ENCODE results near the gene MSI2. TPM values are rescaled to one million over a fixed set of nuclear protein-coding genes. Genes with fewer than 3 reads are reported as not detected.
A peak's percentile ranks its signal among the peaks of the same experiment; 100 is the strongest.

The MSI2 gene
- total RNA-seq, 2 experiments from 2014 or later = 107 to 111 TPM

DNA sequence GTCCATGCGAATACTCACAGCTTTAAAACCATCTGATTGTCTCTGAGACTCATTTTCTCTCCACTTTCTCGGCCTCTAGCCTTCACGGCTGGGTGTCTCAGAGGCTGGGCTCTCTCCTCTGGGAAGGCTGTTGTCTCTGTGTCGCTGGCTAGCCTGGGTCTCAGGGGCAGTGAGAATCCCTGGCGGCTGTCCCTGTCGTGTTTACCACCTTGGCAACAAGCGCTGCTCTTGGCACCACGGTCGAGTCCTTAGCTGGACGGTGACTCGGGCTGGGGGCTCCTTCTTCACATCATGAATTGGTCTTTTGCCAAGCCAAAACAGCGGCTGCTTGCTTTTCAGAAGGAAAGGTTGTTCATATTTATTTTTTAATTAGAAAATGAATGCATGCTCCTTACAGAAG is 81.1 kb downstream of the MSI2 start:
- Mint-ChIP-seq H3K4me1 (peaks cover 30% of the 10 kb centered on the region), H3K27me3 (no peaks in the 10 kb centered on the region), H3K9me3 (no peaks in the 10 kb centered on the region), H3K36me3 (ENCODE audit: low read depth) (peaks cover 17% of the 10 kb centered on the region), H3K4me3 (no peak overlapping the region), H3K27ac (no peak overlapping the region)
- ChIA-PET POLR2A (no interaction called here), CTCF (no interaction called here)
- no peak for DNase-seq

GRCh38 chr17:57338257-57338914 is 82.1 kb downstream of the MSI2 start:
- ChIA-PET POLR2A (no interaction called here), CTCF (interaction anchor here (1.4 kb wide), 1 partner anchor 95 kb away, joined by 4 read pairs; no protein-coding TSS in a partner anchor)
- no peaks in the 10 kb centered on the region for H3K27me3 Mint-ChIP-seq
- DNase-seq = no peak
- peaks cover 30% of the 10 kb centered on the region for H3K4me1 Mint-ChIP-seq
- H3K27ac Mint-ChIP-seq = no peak overlapping the region
- peaks cover 17% of the 10 kb centered on the region for H3K36me3 Mint-ChIP-seq (ENCODE audit: low read depth)
- no peak overlapping the region for H3K4me3 Mint-ChIP-seq
- no peaks in the 10 kb centered on the region for H3K9me3 Mint-ChIP-seq

- H3K27ac Mint-ChIP-seq = no peak overlapping the region
- H3K27me3 Mint-ChIP-seq = no peaks in the 10 kb centered on the region
- POLR2A ChIA-PET = no interaction called here
- H3K4me3 Mint-ChIP-seq = no peak overlapping the region
- no peak for DNase-seq
- no peaks in the 10 kb centered on the region for H3K9me3 Mint-ChIP-seq
- peaks cover 17% of the 10 kb centered on the region for H3K36me3 Mint-ChIP-seq (ENCODE audit: low read depth)
- peaks cover 30% of the 10 kb centered on the region for H3K4me1 Mint-ChIP-seq
- CTCF ChIA-PET = no interaction called here
Measured at GRCh38 chr17:57340160-57340981, 84.0 kb downstream of the MSI2 start.

DNA sequence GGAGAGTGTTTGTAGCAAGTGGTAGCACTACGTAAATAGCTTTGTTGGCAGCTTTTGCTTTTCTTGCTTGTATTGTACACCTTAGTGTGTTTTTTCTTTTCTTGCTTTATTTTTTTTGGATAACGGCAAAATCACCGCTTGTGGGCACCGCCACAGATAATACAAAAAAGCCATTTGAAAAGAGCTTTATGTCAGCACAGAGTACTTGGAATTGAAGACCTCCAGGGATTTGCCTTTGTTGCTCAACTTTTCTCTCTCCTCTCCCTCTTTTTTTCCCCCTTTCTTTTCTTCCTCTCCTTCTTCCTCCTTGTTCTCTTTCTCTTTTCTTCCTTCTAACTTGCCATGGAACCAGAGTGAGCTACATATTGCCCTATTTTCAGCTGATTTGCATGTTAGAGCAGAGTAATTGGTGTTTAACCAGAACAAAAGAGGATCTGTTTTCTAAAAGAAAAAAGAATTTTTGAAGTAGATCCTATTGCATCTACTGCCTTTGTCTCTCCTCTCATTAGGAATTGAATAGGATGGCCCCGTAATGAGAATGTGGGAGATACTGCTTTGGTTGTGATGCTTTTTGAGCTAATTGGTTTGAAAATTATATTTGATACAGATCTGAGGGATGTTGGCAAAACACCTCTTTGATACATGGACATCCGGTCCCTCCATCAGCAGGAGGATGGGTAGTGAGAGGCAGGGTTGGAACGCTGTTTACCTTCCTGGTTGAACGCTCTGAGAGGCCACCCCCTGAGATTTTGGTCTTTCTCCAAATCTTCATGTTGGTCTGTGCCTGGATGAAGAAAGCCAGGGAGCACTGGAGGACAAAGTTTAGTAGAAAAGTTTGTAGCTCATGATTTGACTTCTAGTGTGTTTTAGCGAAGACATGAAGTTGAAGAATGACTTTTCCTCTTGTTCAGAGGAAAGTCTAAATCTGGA is 85.6 kb downstream of the MSI2 start:
- Mint-ChIP-seq H3K27ac (no peak overlapping the region), H3K9me3 (no peaks in the 10 kb centered on the region), H3K4me3 (no peak overlapping the region), H3K36me3 (ENCODE audit: low read depth) (peaks cover 19% of the 10 kb centered on the region), H3K4me1 (peaks cover 30% of the 10 kb centered on the region), H3K27me3 (no peaks in the 10 kb centered on the region)
- ChIA-PET CTCF (no interaction called here), POLR2A (interaction anchor here (1.0 to 1.2 kb wide), 2 partner anchors 12 to 13 kb away, joined by 3 to 4 read pairs; no protein-coding TSS in a partner anchor)
- DNase-seq = no peak

- Mint-ChIP-seq H3K4me3 (no peak overlapping the region), H3K36me3 (ENCODE audit: low read depth) (peaks cover 28% of the 10 kb centered on the region), H3K27me3 (no peaks in the 10 kb centered on the region), H3K4me1 (peaks cover 27% of the 10 kb centered on the region), H3K27ac (no peak overlapping the region), H3K9me3 (no peaks in the 10 kb centered on the region)
- DNase-seq = no peak
- ChIA-PET POLR2A (no interaction called here), CTCF (no interaction called here)
Measured at GRCh38 chr17:57342963-57343589, 86.8 kb downstream of the MSI2 start.

DNA sequence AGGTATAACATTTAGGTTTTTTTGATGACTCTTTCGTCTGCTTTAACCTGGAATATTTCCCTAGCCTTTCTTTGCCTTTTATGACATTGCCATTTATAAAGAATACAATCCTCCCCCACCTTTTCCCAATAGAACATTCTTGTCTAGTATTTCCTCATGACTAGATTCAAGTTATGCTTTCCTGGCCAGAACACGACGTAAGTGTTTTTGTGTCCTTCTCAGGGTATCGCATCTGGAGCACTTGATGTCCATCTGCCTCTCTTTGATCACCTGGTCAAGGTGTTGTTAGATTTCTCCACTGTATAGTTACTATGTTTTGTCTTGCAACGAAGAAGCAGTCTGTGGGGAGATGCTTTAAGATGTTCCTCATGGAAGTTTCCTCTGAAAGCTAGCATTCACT is 87.4 kb downstream of the MSI2 start:
- H3K9me3 Mint-ChIP-seq = no peaks in the 10 kb centered on the region
- H3K27ac Mint-ChIP-seq = no peak overlapping the region
- ChIA-PET CTCF (interaction anchor here (0.5 kb wide), 1 partner anchor 46 kb away, joined by 3 read pairs; no protein-coding TSS in a partner anchor), POLR2A (no interaction called here)
- H3K36me3 Mint-ChIP-seq (ENCODE audit: low read depth) = peaks cover 34% of the 10 kb centered on the region
- H3K4me3 Mint-ChIP-seq = no peak overlapping the region
- H3K27me3 Mint-ChIP-seq = no peaks in the 10 kb centered on the region
- peaks cover 21% of the 10 kb centered on the region for H3K4me1 Mint-ChIP-seq
- DNase-seq = no peak

DNA sequence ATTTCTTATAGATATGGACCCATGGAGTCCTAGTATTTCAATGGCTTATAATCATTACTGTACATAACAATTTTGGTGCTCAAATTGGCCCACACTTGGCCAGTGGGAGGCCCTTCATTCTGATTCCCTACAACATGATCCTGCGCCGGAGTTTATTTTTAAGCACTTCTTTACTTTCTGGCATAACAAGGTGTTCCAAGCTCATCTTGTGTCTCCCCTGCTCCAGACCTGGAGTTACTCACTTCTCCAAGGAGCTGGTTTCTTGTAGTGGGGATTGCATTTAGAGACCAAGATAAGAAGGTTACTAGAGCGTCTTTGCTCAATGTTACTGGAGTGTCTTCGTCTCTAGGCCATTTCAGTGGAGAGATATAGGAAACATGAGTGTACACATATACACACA is 87.9 kb downstream of the MSI2 start:
- H3K27ac Mint-ChIP-seq = no peak overlapping the region
- no peaks in the 10 kb centered on the region for H3K27me3 Mint-ChIP-seq
- no peaks in the 10 kb centered on the region for H3K9me3 Mint-ChIP-seq

GRCh38 chr17:57349541-57350247 is 93.4 kb downstream of the MSI2 start:
- CTCF ChIA-PET = no interaction called here
- Mint-ChIP-seq H3K27ac (no peak overlapping the region), H3K27me3 (no peaks in the 10 kb centered on the region), H3K4me3 (no peak overlapping the region), H3K4me1 (peaks cover 18% of the 10 kb centered on the region), H3K36me3 (ENCODE audit: low read depth) (peaks cover 44% of the 10 kb centered on the region), H3K9me3 (no peaks in the 10 kb centered on the region)
- DNase-seq = no peak
- POLR2A ChIA-PET = no interaction called here

More for the DNA sequence above, 87.9 kb downstream of the MSI2 start:
- CTCF ChIA-PET = interaction anchor here (0.5 kb wide), 1 partner anchor 47 kb away, joined by 3 read pairs; no protein-coding TSS in a partner anchor
- Mint-ChIP-seq H3K36me3 (ENCODE audit: low read depth) (peaks cover 37% of the 10 kb centered on the region), H3K4me3 (no peak overlapping the region), H3K4me1 (peaks cover 18% of the 10 kb centered on the region)
- POLR2A ChIA-PET = no interaction called here
- no peak for DNase-seq

GRCh38 chr17:57350266-57350665 is 93.9 kb downstream of the MSI2 start:
- Mint-ChIP-seq H3K27me3 (no peaks in the 10 kb centered on the region), H3K27ac (no peak overlapping the region), H3K9me3 (no peaks in the 10 kb centered on the region), H3K4me3 (no peak overlapping the region), H3K36me3 (ENCODE audit: low read depth) (peaks cover 46% of the 10 kb centered on the region), H3K4me1 (peaks cover 24% of the 10 kb centered on the region)
- ChIA-PET POLR2A (no interaction called here), CTCF (no interaction called here)
- no peak for DNase-seq

DNA sequence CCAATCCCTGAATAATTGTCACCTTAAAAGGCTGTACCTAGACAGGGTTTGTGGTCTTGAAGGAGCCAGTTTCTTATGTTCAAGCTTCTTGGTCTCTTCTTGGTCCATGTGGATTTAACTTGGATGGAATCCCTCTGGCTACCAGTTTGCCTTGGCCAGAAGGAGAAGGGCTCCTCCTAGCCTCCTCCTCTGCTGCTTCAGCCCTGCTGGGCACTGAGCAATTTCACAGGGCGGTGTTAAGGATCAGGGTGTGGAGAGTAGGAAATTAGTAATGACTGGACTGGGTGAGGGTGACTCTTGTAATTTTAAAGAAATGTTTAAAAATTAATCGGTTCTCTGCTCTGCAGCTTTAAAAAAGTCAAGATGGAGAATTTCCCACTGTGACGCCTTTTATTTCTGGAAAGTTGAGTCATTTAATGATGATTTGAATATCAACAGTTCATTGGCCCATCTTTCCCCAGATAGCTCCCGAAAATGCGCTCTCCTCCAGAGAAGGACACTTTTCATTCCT is 96.4 kb downstream of the MSI2 start:
- ChIA-PET CTCF (no interaction called here), POLR2A (interaction anchor here (1.3 kb wide), 1 partner anchor 95 kb away, joined by 3 read pairs; no protein-coding TSS in a partner anchor)
- H3K36me3 Mint-ChIP-seq (ENCODE audit: low read depth) = peaks cover 40% of the 10 kb centered on the region
- no peak overlapping the region for H3K27ac Mint-ChIP-seq
- no peak overlapping the region for H3K4me3 Mint-ChIP-seq
- H3K9me3 Mint-ChIP-seq = no peaks in the 10 kb centered on the region
- no peak for DNase-seq
- peaks cover 40% of the 10 kb centered on the region for H3K4me1 Mint-ChIP-seq
- no peaks in the 10 kb centered on the region for H3K27me3 Mint-ChIP-seq

GRCh38 chr17:57354673-57355072 is 98.3 kb downstream of the MSI2 start:
- Mint-ChIP-seq H3K4me3 (no peak overlapping the region), H3K4me1 (peaks cover 48% of the 10 kb centered on the region), H3K27me3 (no peaks in the 10 kb centered on the region), H3K27ac (peak overlapping the region; percentile 22), H3K9me3 (no peaks in the 10 kb centered on the region), H3K36me3 (ENCODE audit: low read depth) (peaks cover 24% of the 10 kb centered on the region)
- no peak for DNase-seq
- POLR2A ChIA-PET = interaction anchor here (0.8 to 1.4 kb wide), 3 partner anchors 13 to 1277 kb away, joined by 3 read pairs; no protein-coding TSS in a partner anchor
- CTCF ChIA-PET = interaction anchor here (0.9 kb wide), 1 partner anchor 98 kb away, joined by 3 read pairs; the partner anchor contains the start of gene MSI2

Measured in activated CD4-positive, alpha-beta memory T cell treated with anti-CD3 and anti-CD28 coated beads, Interleukin-2, amount 10 ng/mL, durations not matched to agents 7 days and 5 days (primary cell).